NCI-H146 (cell line): ENCODE results near the gene TSC22D3.

Experiments used
- DNase-seq: peaks from one replicate; lab custom pipeline; 2025; lab: John Stamatoyannopoulos, UW

TSC22D3 gene

DNA sequence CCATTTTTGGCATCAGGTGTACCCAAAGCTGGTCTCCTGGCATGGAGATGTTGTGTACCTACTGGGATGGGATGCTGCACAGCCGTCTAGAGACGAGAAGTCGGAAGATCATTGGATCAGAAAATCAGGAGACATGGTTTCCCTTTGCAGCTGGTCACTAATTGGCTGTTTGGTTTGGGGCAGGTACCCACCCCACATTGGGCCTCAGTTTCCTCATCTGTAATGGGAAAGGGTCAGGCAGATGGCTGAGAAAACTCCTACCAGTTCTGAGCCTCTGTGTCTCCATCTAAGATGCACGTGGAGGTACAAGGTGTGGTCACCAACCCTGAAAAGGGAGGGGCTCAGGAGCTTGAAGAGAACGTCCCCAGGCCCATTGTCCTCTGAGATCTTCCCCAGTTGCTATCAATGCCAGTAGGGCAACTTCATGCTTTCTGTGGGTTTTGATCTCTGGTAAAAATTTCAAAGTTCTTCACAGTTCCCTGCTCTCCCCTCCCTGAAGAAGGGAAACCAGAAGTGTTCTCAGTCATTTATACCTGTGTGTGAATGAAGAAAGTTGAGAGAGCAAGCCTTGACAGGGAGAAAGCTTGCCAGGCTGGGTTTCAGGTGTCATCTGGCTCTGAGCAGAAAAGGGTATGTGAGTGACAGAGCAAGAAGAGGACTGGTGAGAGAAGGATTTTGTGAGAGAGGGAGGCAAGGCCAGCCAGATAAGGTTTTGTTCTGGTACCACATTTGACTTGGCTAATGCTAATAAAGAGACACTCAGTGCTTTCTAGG is 15.1 kb downstream of the TSC22D3 start:
- DNase-seq = no peak

DNA sequence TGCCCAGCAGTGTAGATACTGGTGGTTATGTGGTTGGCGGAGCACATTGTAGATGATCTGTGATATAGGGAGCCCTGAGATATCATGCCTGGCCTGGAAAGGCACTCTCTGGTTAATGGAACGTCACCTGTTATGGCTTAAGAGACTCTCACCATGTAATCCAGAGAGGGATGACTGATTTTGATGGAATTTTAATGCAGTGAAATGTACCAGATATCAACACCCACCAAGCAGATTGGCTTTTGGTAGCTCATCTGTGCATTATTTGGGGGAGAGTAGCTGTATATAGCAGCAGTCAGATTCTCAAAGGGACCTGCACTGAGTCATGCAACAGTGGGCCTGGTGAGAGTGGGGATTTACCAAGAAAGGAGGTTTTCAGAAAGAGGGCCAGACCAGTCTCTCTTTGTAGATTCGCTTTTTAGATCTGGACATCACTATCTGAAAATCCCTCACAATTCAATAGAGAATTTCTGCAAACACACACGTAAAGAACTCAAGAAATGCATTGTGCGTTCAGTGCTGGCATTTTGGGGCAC is 17.3 kb downstream of the TSC22D3 start:
- no peak for DNase-seq

DNA sequence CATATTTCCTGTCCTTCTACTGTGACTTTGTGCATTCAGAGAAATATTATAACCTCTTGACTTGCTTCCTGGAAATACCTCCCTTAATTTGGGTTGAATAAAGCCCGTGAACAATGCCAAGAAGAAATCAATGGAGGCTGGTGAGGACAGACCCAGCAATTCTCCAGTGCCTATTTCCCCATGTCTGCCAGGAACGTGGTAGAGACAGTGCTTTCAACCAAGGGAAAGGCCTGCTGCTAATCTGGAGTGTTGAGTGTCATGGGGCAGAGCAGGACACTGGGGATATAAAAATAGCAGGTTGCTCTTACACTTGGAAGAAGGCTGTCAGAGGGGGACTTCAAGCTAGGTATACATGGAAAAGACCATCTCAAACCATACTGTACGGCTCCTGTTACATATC is 19.9 kb downstream of the TSC22D3 start:
- no peak for DNase-seq

DNA sequence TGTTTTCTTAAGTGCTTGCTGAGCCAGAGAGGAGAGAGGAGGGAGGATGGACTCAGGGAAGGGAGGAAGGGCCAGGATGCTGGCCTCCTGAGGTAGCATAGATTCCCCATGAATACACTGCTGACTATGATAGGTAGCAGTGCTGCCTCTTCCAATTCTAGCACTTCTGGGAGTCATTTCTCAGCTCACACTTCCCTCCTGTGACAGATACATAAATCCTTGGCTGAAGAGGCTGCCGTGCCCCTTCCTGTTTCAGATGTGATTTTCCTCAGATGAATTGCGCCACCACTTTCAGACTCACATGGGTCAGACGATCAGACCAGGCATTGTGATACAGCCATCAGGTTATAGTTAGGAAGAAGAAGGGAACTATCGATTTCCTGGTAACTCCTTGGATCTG is 22.4 kb downstream of the TSC22D3 start:
- DNase-seq = no peak

DNA sequence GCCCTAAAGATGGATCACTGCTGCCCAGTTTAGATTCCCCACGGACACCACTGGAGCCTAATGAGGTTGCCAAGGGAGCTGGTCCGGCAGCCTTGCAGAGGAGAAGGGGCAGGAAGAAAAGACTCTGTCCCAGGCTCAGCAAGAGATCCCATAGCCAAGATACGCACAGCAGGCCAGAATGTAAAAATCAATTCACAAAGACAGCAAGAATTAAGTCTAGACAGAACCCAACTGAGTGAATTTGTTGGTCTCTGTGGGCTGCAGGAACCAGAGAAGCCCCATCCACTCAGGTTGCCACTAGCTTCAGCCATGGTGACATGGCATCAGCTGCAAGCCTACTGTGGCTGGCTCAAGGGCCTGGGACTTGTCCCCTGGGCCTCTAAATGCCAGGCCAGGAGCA is 22.9 kb downstream of the TSC22D3 start:
- DNase-seq = no peak

DNA sequence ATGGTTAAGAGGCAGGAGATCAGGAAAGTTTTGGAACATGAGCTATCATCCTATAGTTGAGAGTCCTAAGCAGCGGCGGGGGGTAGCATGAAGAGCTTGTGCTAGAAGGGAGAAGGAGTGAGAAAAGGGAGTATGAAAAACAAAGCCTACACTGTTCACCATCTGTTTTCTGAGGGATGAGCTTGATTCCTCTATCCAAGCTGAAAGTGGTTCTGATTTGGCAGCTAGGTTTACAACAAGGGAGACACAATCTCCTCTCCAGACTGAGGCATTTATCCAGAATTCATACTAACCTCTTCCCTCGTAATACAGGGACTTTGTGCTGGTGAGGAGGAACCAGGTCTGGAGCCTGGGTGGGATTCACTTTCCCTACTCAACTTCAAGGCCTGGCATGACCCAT is 23.5 kb downstream of the TSC22D3 start:
- no peak for DNase-seq

DNA sequence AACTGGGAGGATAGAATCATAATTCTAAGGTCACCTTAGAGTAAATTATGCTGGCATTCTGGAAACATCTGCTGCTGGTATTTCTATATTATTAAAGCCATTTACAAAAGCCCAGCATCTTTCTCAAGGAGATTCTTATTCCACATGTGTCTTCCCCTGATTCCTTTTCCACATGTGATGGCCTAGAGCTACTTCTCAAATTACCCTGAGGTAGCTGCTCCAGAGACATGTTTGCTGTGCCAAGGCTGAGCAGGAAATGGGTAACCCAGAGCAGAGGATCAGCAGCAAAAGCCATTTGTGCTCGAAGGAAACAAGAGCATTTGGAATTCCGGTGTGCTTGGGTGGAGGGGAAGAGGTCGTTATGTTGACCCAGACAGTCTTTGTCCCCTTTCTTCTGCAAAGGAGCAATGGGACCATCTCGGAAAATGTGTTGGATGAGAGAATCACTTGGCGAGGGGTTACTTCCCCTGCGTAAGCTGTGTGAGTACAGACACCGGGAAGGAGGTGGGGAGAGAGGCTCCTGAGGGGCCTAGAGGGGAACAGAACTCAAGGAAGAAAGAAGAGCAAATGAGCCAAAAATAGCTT is 24.6 kb downstream of the TSC22D3 start:
- no peak for DNase-seq

DNA sequence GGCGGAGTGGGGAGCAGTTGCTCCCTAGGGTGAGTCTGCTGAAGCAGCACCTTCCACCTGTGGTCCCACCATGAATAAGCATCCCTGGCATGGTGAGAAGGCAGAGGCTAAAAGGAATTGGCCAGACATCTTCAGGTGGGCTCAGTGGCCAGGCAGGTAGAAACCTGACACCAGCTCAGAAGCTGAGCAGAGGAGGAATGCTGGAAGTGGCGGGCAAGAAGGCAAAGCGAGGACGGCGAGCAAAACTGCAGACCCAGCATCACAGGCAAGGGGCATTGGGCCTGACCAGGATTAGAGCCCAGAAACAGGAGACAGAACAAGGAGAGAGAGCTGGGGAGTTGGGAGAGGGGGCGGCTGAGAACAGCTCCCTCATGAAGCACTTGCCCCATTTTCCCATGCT is 25.3 kb downstream of the TSC22D3 start:
- no peak for DNase-seq

DNA sequence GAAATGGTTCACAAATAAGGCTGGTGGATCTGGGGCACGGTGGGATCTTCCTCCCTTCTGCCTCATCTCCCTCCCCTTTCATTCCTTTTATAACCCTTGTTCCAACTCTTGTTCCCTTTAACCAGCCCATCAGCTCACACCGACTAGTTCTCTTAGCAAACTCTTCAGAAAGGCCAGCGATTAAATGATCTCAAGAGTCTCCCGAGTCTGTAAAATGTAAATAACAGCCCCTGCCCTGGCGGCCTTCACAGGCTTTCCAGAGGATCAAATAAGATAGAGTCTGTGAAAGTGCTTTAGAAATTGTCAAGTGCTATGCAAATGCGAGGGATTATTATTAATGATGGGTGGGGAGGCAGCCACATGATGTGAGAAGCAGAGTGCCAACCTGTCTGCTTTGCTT is 27.1 kb downstream of the TSC22D3 start:
- DNase-seq = no peak

DNA sequence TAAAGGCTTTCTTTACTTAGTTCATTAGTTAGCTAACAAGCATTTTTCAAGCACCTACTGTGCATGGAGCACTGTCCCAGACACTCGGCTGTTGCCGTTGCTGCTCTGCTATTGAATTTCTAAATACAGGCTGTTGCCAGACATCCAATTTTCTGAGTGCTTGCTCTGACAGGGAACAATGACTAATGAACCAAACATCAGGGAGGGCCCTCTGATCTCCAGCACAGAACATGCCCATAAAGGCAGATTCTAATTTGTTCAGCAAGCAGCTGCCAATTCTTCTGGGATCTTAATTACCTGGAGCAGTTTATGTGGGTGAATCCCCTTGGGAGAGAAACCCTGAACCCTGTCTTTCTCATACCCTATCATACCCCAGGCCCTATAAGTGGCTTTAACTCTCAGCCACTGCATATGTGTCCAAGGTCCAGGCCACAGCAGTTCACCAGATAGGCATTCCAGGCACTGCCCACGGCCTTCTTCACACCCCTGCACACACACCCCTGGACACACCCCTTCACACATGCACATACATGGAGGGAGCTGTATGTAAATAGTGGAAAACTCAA is 27.9 kb downstream of the TSC22D3 start:
- no peak for DNase-seq

DNA sequence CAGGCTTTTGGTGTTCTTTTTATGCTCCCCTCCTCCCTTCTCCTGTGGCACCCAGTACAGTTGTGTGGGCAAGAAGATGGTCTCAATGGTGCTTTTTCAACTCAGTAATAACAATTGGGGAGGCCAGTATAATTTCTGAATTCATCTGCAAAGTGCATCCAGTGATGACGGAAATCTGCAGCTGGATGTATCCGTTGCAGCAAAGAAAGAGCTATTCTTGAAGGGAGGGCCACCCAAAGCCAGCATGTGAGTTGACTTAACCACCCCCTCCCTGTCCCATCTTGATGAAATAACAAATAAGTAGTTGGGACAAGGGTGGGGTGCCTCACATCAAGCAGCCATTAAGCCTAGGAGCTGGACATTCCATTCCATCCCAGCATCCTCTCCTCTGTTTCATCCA is 30.7 kb downstream of the TSC22D3 start:
- no peak for DNase-seq

DNA sequence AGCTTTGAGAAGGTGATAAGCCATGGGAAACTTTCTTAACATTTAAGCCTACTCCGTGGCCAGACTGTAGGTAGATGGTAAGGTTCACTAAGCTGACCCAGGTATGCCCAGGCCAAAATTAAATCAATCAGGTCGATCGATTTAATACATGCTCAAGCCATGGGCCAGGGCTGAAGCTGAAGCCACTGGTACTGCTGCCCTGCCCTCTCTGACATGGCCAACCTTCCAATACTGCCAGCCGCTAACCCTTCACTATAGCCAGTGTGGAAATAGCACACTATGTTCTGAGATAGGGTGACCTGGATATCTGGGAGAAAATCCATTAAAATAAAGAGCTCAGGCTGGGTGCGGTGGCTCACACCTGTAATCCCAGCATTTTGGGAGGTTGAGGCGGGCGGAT is 31.6 kb downstream of the TSC22D3 start:
- DNase-seq = no peak

DNA sequence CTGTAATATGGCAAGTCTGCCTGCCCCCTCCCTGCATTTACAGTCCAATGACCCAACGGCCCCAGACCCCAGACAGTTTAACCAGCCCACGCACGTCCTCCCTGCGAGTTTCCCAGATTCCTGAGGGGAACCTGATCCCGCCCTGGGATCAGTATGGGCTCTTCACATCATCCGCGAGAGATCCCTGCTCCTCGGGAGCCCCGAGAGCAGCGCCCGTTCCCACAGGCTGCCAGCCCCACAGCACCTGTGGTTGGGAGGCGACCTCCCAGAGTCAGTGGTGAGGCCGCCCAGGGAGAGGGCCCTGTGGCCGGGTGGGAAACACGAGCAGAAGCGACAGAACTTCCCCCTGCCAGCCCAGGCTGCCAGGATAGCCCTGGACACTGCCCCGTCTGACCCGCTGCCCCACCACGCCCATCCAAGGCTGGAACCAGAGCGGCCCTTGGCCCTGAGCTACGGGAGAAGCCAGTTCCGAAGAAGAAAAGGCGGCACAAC is 32.8 kb downstream of the TSC22D3 start:
- no peak for DNase-seq

DNA sequence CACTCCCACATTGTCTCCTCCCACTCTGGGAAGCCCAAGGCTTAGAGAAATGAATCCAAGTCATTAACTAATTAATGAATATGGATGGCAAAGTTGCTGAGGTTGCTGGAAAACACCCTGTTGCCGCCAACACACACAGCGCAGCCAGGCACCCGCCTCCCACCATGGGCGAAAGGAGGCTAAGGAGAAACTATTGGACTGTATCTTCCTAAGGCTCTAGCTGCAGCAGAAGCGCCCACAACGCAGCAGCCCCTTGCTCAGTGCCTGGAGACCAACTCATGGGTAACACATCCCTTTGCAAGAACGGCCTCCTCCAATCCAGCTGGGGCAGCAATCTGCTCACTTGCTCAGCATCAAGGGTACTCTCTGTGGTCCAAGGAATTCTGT is 34.2 kb downstream of the TSC22D3 start:
- DNase-seq = no peak

DNA sequence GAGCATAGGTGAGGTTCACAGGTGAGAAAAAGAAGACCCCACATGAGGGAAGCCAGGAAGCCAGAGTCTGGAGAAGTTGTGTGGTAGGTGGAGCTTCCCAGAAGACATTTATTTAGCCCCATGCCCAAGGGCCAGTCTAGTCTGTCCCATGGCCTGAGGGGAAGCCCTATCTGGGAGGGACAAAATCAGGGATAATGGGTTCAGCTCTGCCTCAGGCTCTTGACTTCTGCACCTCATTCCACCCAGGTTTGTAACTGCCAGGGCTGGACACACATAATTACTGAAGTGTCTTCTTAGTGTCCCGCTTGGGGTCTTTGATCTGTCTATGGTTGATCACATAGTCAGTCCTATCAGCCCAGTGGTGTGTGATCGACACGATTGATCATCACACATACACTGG is 36.0 kb downstream of the TSC22D3 start:
- no peak for DNase-seq

DNA sequence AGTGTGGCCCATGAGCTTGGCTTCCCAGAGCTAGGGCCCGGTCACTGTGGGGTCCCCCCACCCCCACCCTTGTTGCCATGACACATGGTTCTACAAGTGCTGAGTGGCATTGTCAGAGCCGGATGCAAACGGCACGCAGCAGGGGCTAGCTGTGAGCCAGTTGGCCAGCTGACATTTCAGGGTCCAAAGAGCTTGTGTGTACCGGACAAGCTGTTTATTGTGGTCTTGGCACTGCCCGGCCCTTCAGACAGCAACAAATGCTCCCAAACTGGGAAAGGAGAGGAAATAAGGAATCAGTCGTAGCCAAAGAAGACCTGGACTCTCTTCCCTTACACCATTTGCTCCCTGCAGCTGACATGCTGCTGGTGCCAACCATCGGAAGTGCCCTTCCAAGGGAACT is 36.8 kb downstream of the TSC22D3 start:
- DNase-seq = no peak

DNA sequence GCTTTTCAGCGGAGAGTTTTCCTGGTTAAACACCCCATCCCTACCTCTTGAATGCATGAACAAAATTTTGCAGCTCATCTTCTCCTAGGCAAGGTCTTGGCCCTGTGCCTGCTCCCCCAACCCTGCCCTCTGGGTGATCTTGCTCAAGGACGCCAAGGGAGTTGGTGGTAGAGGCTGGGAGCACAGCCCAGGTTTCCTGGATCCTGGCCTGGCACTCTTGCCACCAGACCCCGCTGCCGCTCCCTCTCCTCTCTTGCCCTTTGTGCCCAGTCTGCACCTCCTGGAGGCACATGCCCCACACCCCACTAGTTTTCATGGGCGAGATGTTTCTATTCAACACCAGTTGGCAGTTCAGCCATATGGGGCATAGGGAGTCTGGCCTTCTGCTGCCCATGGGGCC is 37.3 kb downstream of the TSC22D3 start:
- DNase-seq = no peak

DNA sequence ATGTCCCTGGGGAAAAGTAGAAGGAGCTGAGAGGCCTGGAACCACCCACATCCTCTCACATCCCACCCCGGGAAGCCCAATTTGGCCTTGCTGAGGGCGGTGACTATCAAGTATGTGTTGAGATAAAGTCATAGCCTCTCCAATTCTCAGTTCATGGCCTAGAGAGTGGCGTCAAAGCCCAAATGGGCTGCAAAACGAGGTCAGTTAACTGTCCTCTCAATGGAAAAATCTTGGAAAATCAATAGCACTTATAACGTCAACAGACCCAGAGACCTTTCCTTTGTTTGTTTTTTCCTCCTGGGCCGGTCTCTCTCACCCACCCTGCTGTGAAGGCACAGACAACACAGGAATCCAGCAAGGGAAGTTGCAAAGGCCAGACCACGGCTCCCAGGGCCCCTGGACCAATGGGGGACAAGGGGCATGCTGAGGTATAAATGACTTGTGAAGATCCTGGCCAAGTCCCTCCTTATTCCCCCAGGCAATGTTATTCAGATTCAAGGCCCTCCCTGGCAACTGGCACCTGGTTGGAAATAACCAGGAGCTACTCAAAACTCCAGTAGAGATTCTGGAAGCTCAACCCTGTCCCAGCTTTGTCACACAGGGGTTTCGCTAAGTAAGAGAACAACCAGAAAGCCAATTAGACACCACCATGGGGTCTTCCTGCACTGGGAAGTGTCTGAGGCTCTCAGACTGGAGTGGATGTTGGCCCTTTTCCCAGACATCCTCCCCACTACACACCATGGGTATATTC is 38.6 kb downstream of the TSC22D3 start:
- DNase-seq = peak; percentile 32

DNA sequence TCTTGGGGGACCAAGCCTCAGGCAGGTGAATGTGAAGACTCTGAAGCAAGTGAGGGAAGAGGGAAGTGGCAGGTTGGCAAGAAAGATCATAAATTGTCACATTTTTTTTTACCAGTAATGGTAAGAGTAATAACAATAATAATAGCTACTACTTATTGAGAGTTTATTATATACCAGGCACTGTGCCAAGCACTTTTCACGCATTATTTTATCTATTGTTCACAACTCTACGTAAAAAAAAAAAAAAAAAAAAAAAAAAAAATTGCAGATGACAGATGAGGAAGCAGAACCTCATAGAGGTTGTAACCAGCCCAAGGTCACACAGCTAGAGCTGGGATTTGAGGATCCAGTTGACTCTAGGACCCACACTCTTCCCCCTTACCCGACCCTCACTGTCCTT is 40.9 kb downstream of the TSC22D3 start:
- no peak for DNase-seq

DNA sequence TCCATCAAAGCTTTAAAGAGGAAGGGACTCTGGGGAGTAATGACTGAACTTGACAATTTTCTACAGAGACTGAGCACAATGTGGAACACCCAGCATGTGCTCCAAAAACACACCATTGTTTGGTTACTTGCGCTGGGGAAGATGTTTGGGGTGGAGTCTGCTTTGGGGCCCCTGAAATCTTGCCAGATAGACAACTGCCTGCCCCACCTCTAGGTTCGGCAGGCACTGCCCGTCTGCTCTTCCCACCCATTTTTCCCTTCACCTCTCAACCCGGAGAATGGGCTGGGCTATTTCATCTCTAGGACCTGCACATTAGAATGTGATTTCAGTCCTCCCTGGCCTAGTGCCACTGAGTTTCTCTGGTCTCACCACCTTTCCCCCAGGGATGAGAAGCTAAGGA is 41.9 kb downstream of the TSC22D3 start:
- DNase-seq = no peak

DNA sequence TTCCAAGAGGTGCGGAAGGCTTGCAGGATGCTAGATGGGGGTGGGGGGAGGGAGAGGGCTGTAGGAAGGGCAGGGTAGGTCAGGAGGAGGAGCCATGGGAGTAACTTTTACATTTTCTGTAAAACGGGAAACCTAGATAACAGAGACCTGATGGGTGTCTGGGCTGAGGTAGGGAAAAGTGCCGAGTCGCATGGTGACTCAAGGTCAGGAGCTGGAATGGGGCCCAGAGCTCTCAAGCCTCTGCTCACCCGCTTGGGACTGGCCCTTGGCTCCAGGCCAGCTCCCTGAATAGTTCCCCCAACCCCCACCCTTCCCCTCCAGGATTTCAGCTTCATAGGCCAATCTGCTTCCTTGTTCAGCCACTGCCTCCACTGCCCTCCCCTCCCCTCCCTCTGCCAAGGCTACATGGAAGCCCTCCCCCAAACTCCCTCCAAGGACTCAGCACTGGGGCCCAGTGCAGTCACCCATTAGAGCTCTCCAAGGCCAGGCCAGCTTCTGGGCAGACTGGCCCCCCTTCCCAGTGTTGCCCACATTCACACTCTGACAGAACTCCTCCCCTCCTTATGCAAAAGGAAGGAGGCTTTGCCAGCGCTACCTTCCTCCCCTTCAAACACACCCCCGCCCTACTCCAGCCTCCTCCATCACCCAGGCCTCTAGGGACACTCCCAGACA is 43.6 kb downstream of the TSC22D3 start:
- no peak for DNase-seq
